Activated CD4-positive, alpha-beta T cell treated with anti-CD3 and anti-CD28 coated beads, Interleukin-2, Interleukin-4, amounts not matched to agents 100 ng/mL and 50 ng/mL, durations not matched to agents 16 hours and 8 hours (primary cell): ENCODE data around the gene CFP.

Experiments used
- DNase-seq: peaks from one replicate; pipeline ENCODE4 v3.0.0-alpha.2; 2020; ENCODE audit warnings: low spot score

CFP gene

DNA sequence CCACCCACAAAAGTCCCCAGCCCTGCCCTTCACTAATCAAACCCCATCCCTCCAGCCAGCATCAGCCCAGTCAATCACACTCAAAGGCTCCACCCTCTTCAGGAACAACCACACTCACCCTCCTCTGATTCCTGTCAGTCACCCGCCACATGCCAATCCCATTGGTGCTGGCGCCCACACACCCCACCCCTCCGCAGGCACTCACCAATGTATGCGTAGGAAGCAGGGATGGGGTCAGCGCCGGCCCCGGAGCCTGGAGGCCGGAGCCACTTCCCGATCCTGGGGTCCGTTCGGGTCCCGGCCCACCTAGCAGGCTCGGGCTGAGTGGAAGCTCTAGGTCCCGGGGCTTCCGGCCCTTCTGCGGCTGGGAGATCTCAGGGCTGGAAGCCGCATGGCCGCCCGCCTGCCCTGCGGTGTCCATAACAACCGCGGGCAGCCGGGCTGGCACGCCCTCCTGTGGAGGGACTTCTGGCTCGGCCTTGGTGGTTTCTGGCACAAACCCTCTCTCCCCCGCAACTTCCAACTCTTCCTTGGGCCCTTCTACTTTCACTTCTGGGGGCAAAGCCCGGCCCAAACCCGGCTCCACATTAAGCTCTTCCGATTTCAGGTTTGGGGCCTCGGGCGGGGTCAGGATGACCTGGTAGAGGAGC lies 7.9 kb upstream of the CFP start:
- DNase-seq, result peak; percentile 30

GRCh38 chrX:47634871-47635575 lies 5.3 kb upstream of the CFP start:
- peak; percentile 22 for DNase-seq

DNA sequence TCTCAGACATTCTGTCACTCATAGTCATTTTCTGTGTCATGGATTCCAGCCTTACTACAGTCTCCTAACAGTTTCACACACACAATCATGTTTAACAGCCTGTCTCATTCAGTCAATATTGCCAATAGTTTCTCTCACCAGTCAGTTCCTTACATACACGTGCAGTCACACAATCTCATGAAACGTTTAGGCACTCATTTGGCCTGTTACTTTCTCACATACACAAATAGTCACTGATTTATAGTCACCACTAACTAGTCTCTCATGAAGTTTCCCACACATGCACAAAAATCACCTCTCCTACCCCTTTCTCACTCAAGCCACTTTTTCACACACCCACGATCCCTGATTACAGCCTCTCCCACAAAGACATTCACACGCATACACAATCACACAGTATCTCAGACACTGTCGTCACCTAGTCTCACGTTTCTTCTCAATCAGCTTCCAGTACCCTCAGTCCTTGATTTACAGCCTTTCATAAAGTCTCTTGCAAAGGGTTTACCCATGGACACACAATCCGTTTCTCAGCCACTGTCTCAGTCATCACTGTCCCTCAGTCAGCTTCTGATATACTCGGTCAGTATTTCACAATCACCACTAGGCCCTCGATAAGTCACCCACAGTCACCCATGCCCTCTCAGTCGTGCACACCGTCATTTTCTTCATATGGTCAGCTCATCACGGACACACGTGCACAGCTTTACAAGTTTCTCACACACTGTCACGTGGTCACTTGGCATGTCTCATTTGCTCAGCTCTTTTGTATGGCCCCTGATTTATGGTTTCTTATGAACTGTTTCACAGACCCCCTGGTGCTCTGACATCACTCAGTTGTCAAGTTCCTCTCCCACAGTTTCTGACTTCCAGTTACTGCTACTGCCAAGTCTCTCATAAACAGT lies 4.2 kb upstream of the CFP start:
- no peak for DNase-seq

GRCh38 chrX:47632666-47633065 lies 2.9 kb upstream of the CFP start:
- DNase-seq, result no peak

GRCh38 chrX:47631676-47632075 lies 1.9 kb upstream of the CFP start:
- no peak for DNase-seq

DNA sequence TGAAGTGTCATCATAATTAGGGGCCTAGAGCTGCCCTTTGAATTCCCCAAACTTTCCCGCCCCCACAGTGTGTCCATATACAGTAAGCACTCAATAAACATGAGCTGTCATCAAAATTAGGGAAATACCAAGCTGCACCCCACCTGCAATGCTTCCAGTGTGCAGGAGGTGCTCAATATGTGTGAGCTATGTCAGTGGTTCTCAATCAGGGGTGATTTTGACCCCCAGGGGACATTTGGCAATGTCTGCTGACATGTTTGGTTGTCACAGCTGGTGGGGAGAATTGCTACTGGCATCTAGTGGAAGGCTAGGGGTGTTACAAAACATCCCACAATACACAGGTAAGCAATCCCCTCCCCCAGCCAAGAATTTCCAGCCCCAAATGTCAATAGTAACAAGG lies 748 bp downstream of the CFP start:
- no peak for DNase-seq

GRCh38 chrX:47625365-47625764 lies 4.4 kb downstream of the CFP start:
- no peak for DNase-seq

- DNase-seq, result no peak
These were observed 6.1 kb downstream of the CFP start for GRCh38 chrX:47623540-47624027.

DNA sequence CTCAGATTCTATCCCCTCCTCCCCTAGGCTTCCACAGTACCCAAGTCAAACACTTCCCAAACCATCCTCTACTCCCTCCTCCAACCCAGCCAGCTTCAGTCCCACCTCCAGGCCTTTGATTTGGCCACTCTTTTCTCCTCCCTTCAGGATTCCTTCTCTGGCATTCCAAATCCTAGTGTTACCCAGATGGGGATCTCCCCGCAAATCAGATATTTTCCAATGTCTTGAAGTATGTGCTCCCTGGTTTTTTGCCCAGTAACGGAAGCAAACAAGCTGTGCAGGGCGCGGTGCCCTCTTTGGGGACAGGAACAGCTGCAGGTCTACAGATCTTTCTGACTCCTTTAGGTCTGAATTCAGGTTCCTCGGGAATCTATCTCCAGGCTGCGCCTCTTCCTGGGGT lies 7.9 kb downstream of the CFP start:
- no peak for DNase-seq

DNA sequence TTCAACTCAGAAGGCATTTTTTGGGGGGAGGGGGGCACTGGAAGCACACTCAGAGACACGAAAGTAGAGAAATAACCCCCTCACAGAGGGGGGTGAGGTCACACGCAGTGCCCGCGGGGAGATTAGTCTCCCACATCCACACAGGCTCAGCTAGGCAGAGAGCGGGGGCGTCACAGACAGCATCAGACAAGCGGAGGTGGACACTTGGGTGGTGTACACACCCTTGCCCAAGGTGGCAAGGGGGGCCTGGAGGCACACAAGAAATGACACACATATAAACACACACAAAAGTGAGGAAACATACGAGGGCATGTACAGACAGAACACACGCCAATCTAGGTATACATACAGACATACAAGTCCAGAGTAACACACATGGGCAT lies 9.4 kb downstream of the CFP start:
- DNase-seq, result no peak

DNA sequence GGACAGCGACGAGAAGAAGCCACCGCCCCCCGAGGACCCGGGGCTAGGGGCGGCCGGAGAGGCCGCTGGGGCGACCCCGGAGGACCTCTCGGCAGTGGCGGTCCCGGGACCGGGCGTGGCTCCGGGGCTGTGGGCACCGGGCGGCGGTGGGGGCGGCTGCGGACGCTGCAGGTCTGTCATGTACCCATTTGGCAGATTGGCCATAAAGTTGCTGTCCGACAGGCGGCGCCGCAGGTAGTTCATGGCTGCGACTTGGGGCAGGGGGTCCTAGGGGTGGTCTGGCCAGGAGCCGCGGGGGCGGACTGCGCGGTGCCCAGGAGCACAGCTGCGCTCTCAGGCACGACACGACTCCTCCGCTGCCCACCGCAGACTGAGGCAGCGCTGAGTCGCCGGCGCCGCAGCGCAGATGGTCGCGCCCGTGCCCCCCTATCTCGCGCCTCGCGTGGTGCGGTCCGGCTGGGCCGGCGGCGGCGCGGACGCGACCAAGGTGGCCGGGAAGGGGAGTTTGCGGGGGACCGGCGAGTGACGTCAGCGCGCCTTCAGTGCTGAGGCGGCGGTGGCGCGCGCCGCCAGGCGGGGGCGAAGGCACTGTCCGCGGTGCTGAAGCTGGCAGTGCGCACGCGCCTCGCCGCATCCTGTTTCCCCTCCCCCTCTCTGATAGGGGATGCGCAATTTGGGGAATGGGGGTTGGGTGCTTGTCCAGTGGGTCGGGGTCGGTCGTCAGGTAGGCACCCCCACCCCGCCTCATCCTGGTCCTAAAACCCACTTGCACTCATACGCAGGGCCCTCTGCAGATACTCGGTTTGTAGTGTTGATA lies 10.0 kb downstream of the CFP start, which contains the start of gene SYN1:
SYN1 (minus strand) TSS at position 372 of the 817 bp plus-strand sequence; CDS start at position 243, 129 bp downstream.
- DNase-seq, result peak; percentile 58

GRCh38 chrX:47618923-47619485 lies 10.7 kb downstream of the CFP start:
- no peak for DNase-seq

DNA sequence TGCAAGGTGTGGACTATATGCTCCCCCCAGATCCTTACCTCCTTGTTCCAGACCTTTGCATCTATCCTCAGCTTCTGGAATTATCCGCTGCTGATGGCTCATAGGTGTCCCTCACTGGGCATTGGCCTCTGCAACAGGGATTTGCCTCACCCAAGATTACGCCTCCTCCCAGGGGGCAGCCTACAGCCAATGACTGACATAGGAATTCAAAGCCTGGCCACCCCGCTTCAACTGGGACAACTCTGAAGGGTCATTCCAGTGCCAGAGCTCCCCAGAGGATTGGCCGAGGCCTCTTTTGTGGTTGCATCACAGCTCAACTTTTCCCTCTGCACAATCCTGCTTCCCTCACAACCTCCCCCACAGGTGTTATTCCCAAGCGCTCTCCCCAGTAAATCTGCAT lies 15.1 kb downstream of the CFP start:
- no peak for DNase-seq

DNA sequence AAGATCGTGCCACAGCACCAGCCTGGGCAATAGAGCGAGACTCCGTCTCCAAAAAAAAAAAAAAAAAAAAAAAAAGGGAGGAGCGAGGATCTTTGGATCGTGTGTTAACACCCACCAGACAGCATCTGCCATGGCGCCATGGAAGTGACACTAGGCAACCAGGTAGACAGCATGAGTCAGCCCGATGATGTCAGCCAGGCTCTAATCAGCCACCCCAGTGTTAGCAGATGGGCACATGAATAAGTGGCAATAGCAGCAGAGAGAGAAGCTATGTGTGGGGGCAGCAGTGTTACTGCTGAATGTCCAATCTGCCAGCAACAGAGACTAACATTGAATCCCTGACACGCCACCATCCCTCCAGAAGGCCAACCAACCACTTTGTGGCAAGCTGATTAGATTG lies 16.6 kb downstream of the CFP start:
- no peak for DNase-seq

GRCh38 chrX:47612418-47612817 lies 17.3 kb downstream of the CFP start:
- no peak for DNase-seq

DNA sequence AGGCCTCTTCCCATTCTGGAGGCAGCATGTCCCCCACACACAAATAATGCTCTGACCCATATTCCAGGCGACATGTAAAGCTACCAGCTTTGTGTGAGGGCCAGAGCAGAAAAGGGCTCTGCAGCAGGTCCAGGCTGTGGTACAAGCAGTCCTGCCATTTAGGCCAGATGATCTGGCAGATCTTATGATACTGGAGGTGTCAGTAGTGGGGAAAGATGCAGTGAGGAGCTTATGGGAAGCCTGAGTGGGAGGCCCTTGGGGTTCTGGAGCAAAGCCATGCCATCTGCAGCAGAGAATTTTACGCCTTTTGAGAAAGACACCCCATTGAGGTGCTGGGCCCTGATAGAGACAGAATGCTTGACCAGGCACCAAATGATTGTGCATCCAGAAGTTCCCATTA lies 17.8 kb downstream of the CFP start:
- no peak for DNase-seq

DNA sequence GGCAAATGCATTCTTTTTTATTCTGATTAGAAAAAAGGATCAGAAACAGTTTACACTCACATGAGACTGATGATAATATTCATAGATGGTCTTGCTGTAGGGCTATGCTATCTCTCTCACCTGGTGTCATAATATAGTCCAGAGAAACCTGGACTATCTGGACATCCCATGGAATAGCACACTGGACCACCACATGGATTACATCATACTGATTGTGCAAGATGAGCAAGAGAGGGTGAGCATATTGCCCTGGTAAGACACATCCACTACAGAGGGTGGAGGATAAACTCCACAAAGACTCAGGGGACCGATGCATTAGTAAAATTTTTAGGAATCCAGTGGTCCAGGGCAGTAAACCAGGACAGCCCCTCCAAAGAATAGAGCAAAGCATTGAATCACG lies 18.2 kb downstream of the CFP start:
- DNase-seq, result no peak

- no peak for DNase-seq
These were observed 19.2 kb downstream of the CFP start for GRCh38 chrX:47610511-47610910.

DNA sequence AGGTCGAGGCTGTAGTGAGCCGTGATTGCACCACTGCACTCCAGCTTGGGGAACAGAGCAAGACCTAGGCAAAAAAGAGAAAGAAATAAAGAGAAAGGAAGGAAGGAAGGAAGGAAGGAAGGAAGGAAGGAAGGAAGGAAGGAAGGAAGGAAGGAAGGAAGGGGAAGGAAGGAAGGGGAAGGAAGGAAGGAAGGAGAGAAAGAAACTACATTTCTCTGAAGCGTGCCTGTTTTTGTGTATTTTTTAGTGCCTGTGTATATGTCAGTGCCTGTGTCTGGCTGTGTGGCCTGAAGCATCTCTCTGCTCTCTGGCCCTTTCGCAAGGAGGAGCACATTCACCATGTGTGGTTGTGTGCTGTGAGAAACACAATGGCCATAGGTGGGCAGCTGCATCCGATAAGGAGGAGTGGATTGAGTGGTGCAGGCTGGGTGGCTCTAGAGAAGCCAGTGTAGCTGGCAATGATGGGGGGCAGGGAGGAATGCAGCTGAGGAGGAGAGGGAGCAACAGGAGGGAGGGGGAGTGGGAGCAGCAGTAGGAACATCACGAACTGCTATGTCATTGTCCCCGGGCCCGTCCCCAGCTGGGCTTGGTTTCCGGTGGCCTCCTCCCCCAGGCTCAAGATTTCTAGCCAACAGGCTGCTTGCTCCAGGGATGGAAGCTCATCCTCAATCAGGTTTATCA lies 21.5 kb downstream of the CFP start:
- no peak for DNase-seq

DNA sequence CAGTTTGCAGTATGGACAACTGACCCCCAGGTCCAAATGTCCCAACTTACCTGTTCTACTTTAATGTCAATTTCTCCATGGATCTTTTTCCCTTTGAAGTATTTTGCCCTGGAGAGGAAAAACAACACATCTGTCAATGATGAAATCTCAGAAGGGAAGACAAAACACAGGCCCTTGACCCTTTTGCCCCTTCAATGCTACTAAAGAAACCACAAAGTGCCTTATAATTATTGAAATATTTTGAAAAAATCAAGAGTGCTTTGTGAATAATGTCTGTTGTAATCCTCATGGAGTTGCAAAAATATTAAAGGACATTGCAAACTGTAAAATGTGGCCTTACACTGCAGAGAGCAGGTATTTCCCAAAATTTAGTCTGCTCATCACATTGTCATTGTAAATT lies 22.6 kb downstream of the CFP start:
- no peak for DNase-seq

DNA sequence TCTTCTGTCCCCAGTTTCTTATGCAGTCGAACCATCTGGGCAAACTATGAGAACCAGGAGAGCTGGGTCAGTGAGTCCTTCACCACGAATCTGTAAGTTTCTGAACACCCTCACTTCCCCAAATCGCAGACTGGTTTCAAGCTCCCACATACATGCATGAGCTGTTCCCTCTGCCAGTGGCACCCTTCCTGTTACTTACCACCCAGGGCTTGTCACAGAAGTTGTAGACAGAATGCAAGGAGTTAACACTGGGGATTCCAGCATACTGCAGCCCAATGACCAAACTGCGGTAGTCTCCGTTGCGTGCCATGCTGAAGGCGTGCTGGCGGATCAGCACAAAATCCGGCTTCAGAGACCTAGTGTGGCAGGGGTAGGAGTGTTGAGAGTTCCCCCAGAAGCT lies 24.7 kb downstream of the CFP start:
- no peak for DNase-seq
